ENCODE measurements around the gene ADORA2B.

ADORA2B gene

DNA sequence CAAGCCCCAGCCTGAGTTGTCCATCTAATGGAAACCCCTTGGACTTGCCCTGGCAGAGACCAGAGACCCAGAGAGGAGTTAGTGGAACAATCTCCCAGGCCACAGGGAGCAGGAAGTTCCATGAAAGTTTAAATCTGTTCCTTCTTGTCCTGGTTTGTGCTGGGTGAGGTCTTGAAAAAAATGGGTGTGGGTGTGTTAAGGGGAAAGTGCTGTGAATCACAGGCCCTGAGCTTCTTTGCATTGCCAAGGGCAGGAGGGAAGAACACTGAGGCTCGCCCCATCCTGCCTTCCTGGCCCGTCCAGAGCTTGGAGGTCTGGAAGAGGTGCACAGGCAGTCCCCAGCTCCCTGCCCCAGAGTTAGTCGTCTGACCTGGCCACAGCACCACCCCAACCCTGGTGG lies 2.3 kb downstream of the ADORA2B start:
- TF ChIP-seq CTCF (IDR thresholded peaks at IDR 0.05; ENCODE audit: control insufficient read depth, extremely low read depth, insufficient read depth) = no peak
- no peak for DNase-seq (ENCODE audit: low read depth)
- no peak overlapping the region for H3K4me3 ChIP-seq (ENCODE audit: low read depth, low read length)

DNA sequence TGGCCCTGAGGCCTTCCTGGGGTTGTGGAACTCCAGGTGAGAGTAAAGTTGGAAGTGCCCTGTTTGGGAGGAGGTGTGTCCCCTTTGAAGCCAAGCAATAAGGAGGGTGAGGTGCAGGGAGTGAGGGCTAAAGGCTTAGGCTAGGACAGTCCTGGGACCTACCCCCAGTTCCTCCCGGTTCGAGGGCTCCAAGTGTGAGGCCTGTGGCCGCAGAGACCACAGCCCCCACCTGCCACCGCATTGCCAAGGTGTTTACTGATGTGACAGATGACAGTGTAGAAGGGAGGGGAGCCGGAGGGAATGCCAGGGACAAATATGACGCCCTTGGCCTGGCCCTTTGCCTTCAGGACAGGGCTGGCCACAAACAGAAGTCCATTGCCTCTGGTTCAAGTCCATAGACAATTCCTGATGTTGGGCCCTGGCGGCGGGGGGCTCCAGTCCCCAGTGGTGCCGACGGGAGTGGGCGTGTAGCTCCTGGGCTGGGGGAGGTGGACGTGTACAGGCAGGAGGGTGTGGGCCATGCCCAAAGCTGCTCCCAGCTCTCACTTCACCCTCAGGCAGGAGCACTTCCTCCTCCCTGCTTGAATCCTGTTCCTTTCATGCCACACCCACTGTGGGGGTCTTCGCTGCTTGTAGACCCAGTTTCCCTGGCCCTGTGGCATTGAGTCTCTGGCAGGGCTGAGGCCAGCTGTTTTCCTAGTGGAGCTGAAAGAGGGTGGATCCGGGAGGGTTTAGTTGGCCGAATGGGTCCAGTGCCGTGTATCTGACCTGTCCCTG lies 3.2 kb downstream of the ADORA2B start:
- no peak overlapping the region for H3K4me3 ChIP-seq (ENCODE audit: low read depth, low read length)
- no peak for DNase-seq (ENCODE audit: low read depth)
- TF ChIP-seq CTCF (IDR thresholded peaks at IDR 0.05; ENCODE audit: control insufficient read depth, extremely low read depth, insufficient read depth) = no peak

DNA sequence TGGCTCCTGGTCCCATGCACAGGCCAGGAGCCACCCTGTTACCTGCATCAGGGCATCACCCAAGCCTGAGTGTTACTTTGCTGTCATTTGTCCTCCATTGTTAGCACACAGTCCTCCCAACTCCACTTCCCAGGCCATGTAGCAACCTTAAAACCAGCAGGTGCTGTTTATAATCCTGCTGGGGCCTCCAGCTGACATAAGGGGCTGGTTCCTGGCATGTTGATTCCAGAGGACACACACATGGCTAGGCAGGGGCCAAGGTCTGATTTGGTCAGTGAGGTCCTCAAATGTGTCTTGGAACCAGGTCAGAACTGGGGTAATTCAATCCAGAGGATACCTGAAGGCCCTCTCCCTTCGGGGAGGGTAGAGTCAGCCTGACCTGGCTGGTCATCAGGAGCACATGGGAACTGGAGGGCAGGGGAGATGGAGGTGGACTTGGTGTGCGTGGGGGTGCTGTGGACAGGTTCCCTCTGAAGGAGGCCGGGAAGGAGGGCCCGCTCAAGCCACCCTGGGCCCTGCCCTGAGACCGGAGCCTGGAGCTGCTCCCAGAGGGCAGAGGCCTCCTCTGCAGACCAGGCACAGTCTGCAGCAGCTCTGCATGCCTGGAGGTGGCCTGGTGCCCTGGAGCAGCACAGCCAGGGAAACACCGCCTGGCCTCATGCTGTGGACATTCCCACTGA lies 6.6 kb downstream of the ADORA2B start:
- H3K4me3 ChIP-seq (ENCODE audit: low read depth, low read length) = no peak overlapping the region
- no peak for TF ChIP-seq CTCF (IDR thresholded peaks at IDR 0.05; ENCODE audit: control insufficient read depth, extremely low read depth, insufficient read depth)

DNA sequence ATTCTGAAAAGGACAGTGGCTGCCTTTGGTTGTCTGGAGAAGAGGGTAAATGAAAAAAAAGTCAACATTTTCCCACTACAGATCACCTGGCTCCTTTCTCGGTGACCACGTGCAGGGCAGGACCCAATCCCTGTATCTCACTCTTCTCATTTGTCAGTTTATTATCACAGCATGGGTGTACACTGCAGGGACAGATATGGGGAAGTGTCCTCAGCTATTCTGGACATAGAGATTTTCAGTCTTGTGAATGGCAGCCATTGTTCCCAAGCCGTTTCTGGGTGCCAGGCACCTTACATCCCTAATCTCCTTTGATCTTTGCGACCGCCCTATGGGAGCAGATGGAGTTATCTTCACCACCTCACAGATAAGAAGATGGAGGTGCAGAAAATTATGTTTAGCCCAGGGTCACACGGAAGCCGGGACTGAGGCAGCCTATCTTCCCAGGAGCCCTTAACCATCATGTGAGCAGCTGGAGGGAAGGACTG lies 7.2 kb downstream of the ADORA2B start:
- DNase-seq (ENCODE audit: low read depth) = no peak
- H3K4me3 ChIP-seq (ENCODE audit: low read depth, low read length) = no peak overlapping the region
- no peak for TF ChIP-seq CTCF (IDR thresholded peaks at IDR 0.05; ENCODE audit: control insufficient read depth, extremely low read depth, insufficient read depth)

More for the DNA sequence above, 6.6 kb downstream of the ADORA2B start:
- no peak for DNase-seq (ENCODE audit: low read depth)

GRCh38 chr17:15952916-15953790 lies 8.2 kb downstream of the ADORA2B start:
- no peak for DNase-seq (ENCODE audit: low read depth)
- TF ChIP-seq CTCF (IDR thresholded peaks at IDR 0.05; ENCODE audit: control insufficient read depth, extremely low read depth, insufficient read depth) = no peak
- no peak overlapping the region for H3K4me3 ChIP-seq (ENCODE audit: low read depth, low read length)

DNA sequence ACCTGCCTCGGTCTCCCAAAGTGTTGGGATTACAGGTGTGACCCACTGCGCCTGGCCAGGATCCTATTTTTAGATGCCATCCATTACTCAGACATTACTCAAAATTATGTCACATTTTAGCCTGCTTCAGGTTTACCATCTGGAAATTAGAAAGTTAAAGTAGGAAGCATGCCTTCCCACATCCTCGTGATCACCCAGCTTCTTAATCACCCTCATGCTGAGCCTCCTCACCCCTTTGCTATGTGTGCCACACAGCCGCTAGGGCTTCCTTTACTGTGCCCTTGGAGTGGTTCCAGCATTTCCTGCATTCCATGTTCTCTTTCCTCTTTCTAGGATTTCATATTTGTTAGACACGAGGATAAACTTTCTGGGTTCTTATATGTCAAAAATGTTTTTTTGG lies 9.3 kb downstream of the ADORA2B start:
- no peak for DNase-seq (ENCODE audit: low read depth)
- H3K4me3 ChIP-seq (ENCODE audit: low read depth, low read length) = no peak overlapping the region
- no peak for TF ChIP-seq CTCF (IDR thresholded peaks at IDR 0.05; ENCODE audit: control insufficient read depth, extremely low read depth, insufficient read depth)
